Smooth muscle cell (in vitro differentiated cells): ENCODE results near the gene ZNF678. TPM values are rescaled to one million over a fixed set of nuclear protein-coding genes. Genes with fewer than 3 reads are reported as not detected.

Experiments used
- DNase-seq: peaks from one replicate; lab custom pipeline; 2025; ENCODE audit not compliant: unreplicated experiment; lab: John Stamatoyannopoulos, UW
- H2AFZ ChIP-seq: fragments of 200-600 bp; sonication (generic); 2 replicates; pipeline ENCODE4 v1.6.0; 2016; ENCODE audit warnings: antibody characterized with exemption, low read depth, mild to moderate bottlenecking
- H3F3A ChIP-seq: fragments of 200-600 bp; sonication (generic); 2 replicates; pipeline ENCODE4 v1.6.0; 2017; ENCODE audit warnings: antibody characterized with exemption, low read depth
- H3K27ac ChIP-seq: fragments of 200-600 bp; sonication (generic); 2 replicates; pipeline ENCODE4 v1.5.1; 2016; ENCODE audit warnings: low read depth, mild to moderate bottlenecking
- H3K27me3 ChIP-seq: fragments of 200-600 bp; sonication (generic); 2 replicates; pipeline ENCODE4 v1.6.1; 2016; ENCODE audit warnings: low read depth, mild to moderate bottlenecking
- H3K36me3 ChIP-seq: fragments of 200-600 bp; sonication (generic); 2 replicates; pipeline ENCODE4 v1.5.1; 2016; ENCODE audit warnings: low read depth
- H3K4me1 ChIP-seq: fragments of 200-600 bp; sonication (generic); 2 replicates; pipeline ENCODE4 v1.5.1; 2016; ENCODE audit warnings: low read depth
- H3K4me2 ChIP-seq: fragments of 200-600 bp; sonication (generic); 2 replicates; pipeline ENCODE4 v1.6.0; 2016; ENCODE audit warnings: mild to moderate bottlenecking
- H3K4me3 ChIP-seq: fragments of 200-600 bp; sonication (generic); 2 replicates; pipeline ENCODE4 v1.5.1; 2016; ENCODE audit warnings: mild to moderate bottlenecking
- H3K79me2 ChIP-seq: fragments of 200-600 bp; sonication (generic); 2 replicates; pipeline ENCODE4 v1.6.0; 2016; ENCODE audit warnings: low read depth, mild to moderate bottlenecking
- H3K9ac ChIP-seq: fragments of 200-600 bp; sonication (generic); 2 replicates; pipeline ENCODE4 v1.6.0; 2016; ENCODE audit warnings: low read depth
- H3K9me3 ChIP-seq: fragments of 200-600 bp; sonication (generic); replicated peaks from 2 replicates; pipeline ENCODE4 v1.5.1; 2016; ENCODE audit warnings: low read depth
- H4K20me1 ChIP-seq: fragments of 200-600 bp; sonication (generic); 2 replicates; pipeline ENCODE4 v1.6.0; 2016; ENCODE audit warnings: low read depth
- CTCF ChIP-seq: fragments of 200-600 bp; sonication (generic); IDR thresholded peaks from 2 replicates; pipeline ENCODE4 v1.5.1; 2017; ENCODE audit warnings: borderline replicate concordance, mild to moderate bottlenecking, antibody characterized with exemption; ENCODE audit not compliant: insufficient read depth, poor library complexity, severe bottlenecking
- WGBS: methylation state at CpG from one replicate; pipeline ENCODE4 v1.1.7; 2016; ENCODE audit warnings: low lambda C conversion rate; 5-methylcytosine and 5-hydroxymethylcytosine counted together
- polyA plus RNA-seq: library from polyadenylated mRNA; unstranded; fragments of >200 nt; fragmentation: Nextera tagmentation; extraction: Ambion mirVana; gene quantifications from 2 replicates; pipeline ENCODE4 v1.2.1, GENCODE V29; 2016
- small RNA-seq: library from RNA; depleted of rRNA; stranded (forward); fragments of <200 nt; gene quantifications from one replicate; pipeline ENCODE3, GENCODE V24; 2014
- total RNA-seq: library from RNA; depleted of rRNA; stranded (reverse); fragments of >200 nt; gene quantifications from 2 replicates; pipeline ENCODE4 v1.2.3, GENCODE V29; 2014

Gene ZNF678
- total and polyA plus RNA-seq, 2 experiments from 2014 or later = 2.1 to 8.7 TPM

GRCh38 chr1:227726318-227726717, 163.0 kb downstream of the ZNF678 start:
- 92% methylated on average over 3 of the region's 3 CpGs for WGBS
- Histone ChIP-seq H3K36me3 (no peaks in the 10 kb centered on the region), H3K9ac (no peak overlapping the region), H3K4me2 (no peak overlapping the region), H4K20me1 (no peaks in the 10 kb centered on the region), H3K4me3 (no peak overlapping the region), H3K4me1 (peaks cover 9% of the 10 kb centered on the region), H3K79me2 (no peaks in the 10 kb centered on the region), H2AFZ (no peak overlapping the region), H3K27me3 (no peaks in the 10 kb centered on the region), H3F3A (peaks cover 7% of the 10 kb centered on the region), H3K9me3 (peaks cover 4% of the 10 kb centered on the region), H3K27ac (no peak overlapping the region)
- no peak for DNase-seq
- no peak for TF ChIP-seq CTCF

Small RNA genes lying within 50 kb of the gene (small RNA-seq; reads per million reads assigned to genes)
- gene RNA5SP77 = 0.61 reads per million, percentile 21 among the genes with 10 or more reads in this experiment

Other genes starting within 250 kb of the ZNF678 start
- 34.9 and 43.3 TPM in 2 replicates for gene CDC42BPA, start 245.1 kb upstream of the ZNF678 start, total RNA-seq
- gene CDC42BPA, start 245.1 kb upstream of the ZNF678 start, polyA plus RNA-seq = 14.8 and 16.5 TPM in 2 replicates
- 8.5 and 9.0 TPM in 2 replicates for gene JMJD4, start 171.7 kb downstream of the ZNF678 start, total RNA-seq
- gene JMJD4, start 171.7 kb downstream of the ZNF678 start, polyA plus RNA-seq = 19.5 and 22.4 TPM in 2 replicates
- 26.2 and 27.6 TPM in 2 replicates for gene SNAP47, start 171.9 kb downstream of the ZNF678 start, total RNA-seq
- gene SNAP47, start 171.9 kb downstream of the ZNF678 start, polyA plus RNA-seq = 35.6 and 42.4 TPM in 2 replicates